H9 (cell line): Measurements from ENCODE around the gene RIT2. TPM values are rescaled to one million over a fixed set of nuclear protein-coding genes. Genes with fewer than 3 reads are reported as not detected.

ENCODE experiments used
- DNase-seq: peaks from one replicate; pipeline ENCODE4 v3.0.0-alpha.2; 2017
- H2AFZ ChIP-seq: one replicate; pipeline ENCODE4 v1.6.1; 2013; ENCODE audit warnings: mild to moderate bottlenecking, low read length, control low read depth, moderate library complexity
- H2AK5ac ChIP-seq: 2 replicates; pipeline ENCODE4 v1.6.1; 2013; ENCODE audit warnings: low read length, control low read depth, mixed read lengths; ENCODE audit not compliant: insufficient read length
- H2BK120ac ChIP-seq: one replicate; pipeline ENCODE4 v1.6.1; 2013; ENCODE audit warnings: low read depth, mild to moderate bottlenecking, low read length, control low read depth, inconsistent platforms; ENCODE audit not compliant: poor library complexity, severe bottlenecking
- H2BK12ac ChIP-seq: 2 replicates; pipeline ENCODE4 v1.6.1; 2013; ENCODE audit warnings: low read length, control low read depth, mixed read lengths, low read depth; ENCODE audit not compliant: insufficient read length
- H2BK15ac ChIP-seq: 2 replicates; pipeline ENCODE4 v1.6.1; 2013; ENCODE audit warnings: low read depth, low read length, control low read depth
- H2BK20ac ChIP-seq: one replicate; pipeline ENCODE4 v1.6.1; 2013; ENCODE audit warnings: low read depth, mild to moderate bottlenecking, low read length, control low read depth, inconsistent platforms; ENCODE audit not compliant: poor library complexity, severe bottlenecking
- H2BK5ac ChIP-seq: 2 replicates; pipeline ENCODE4 v1.6.1; 2013; ENCODE audit warnings: low read length, control low read depth, mixed read lengths; ENCODE audit not compliant: insufficient read length
- H3K14ac ChIP-seq: 2 replicates; pipeline ENCODE4 v1.6.1; 2013; ENCODE audit warnings: low read length, control low read depth; ENCODE audit not compliant: insufficient read depth
- H3K18ac ChIP-seq: 2 replicates; pipeline ENCODE4 v1.6.1; 2013; ENCODE audit warnings: low read depth, mild to moderate bottlenecking, mixed read lengths, low read length, control low read depth; ENCODE audit not compliant: insufficient read length
- H3K23ac ChIP-seq: 2 replicates; pipeline ENCODE4 v1.6.1; 2013; ENCODE audit warnings: low read length, control low read depth, mixed read lengths, low read depth; ENCODE audit not compliant: insufficient read length
- H3K23me2 ChIP-seq: 2 replicates; pipeline ENCODE4 v1.6.1; 2013; ENCODE audit warnings: low read depth, mild to moderate bottlenecking, mixed read lengths, low read length, control low read depth; ENCODE audit not compliant: insufficient read length, poor library complexity, severe bottlenecking
- H3K27ac ChIP-seq: 2 replicates; pipeline ENCODE4 v1.5.1; 2013; ENCODE audit warnings: low read length, control low read depth, mixed read lengths, low read depth; ENCODE audit not compliant: insufficient read length
- H3K27me3 ChIP-seq: 2 replicates; pipeline ENCODE4 v1.6.1; 2013; ENCODE audit warnings: low read length, control low read depth, inconsistent platforms; ENCODE audit not compliant: insufficient read depth
- H3K4ac ChIP-seq: 2 replicates; pipeline ENCODE4 v1.6.1; 2013; ENCODE audit warnings: low read depth, mild to moderate bottlenecking, control low read depth, inconsistent platforms, low read length, moderate library complexity
- H3K4me1 ChIP-seq: 2 replicates; pipeline ENCODE4 v1.6.1; 2013; ENCODE audit warnings: low read length, control low read depth, inconsistent platforms; ENCODE audit not compliant: insufficient read depth
- H3K4me2 ChIP-seq: 2 replicates; pipeline ENCODE4 v1.6.1; 2013; ENCODE audit warnings: low read length, control low read depth, mixed read lengths; ENCODE audit not compliant: insufficient read length, insufficient read depth
- H3K56ac ChIP-seq: 2 replicates; pipeline ENCODE4 v1.6.1; 2013; ENCODE audit warnings: low read depth, mild to moderate bottlenecking, mixed read lengths, low read length, control low read depth; ENCODE audit not compliant: insufficient read length
- H3K79me1 ChIP-seq: 2 replicates; pipeline ENCODE4 v1.6.1; 2013; ENCODE audit warnings: low read depth, mild to moderate bottlenecking, moderate library complexity, low read length, control low read depth, inconsistent platforms; ENCODE audit not compliant: insufficient read depth, poor library complexity, severe bottlenecking
- H3K79me2 ChIP-seq: 2 replicates; pipeline ENCODE4 v1.6.1; 2013; ENCODE audit warnings: low read length, control low read depth, inconsistent platforms; ENCODE audit not compliant: insufficient read depth
- H3K9ac ChIP-seq: 2 replicates; pipeline ENCODE4 v1.6.1; 2013; ENCODE audit warnings: low read length, control low read depth, mixed read lengths; ENCODE audit not compliant: insufficient read length; ENCODE audit errors: extremely low read depth
- H3K9me3 ChIP-seq: one replicate; pipeline ENCODE4 v1.6.1; 2013; ENCODE audit warnings: low read depth, low read length, inconsistent platforms; ENCODE audit not compliant: control insufficient read depth
- H3T11ph ChIP-seq: one replicate; pipeline ENCODE4 v1.6.1; 2013; ENCODE audit warnings: mild to moderate bottlenecking, low read length, control low read depth, inconsistent platforms
- H4K20me1 ChIP-seq: one replicate; pipeline ENCODE4 v1.6.1; 2013; ENCODE audit not compliant: control insufficient read depth, insufficient read length, insufficient read depth
- H4K5ac ChIP-seq: 2 replicates; pipeline ENCODE4 v1.6.1; 2013; ENCODE audit warnings: low read depth, mild to moderate bottlenecking, mixed read lengths, low read length, control low read depth; ENCODE audit not compliant: insufficient read length
- H4K8ac ChIP-seq: replicated peaks from 2 replicates; pipeline ENCODE4 v1.6.1; 2013; ENCODE audit warnings: low read length, control low read depth, mixed read lengths, low read depth; ENCODE audit not compliant: insufficient read length
- H4K91ac ChIP-seq: 2 replicates; pipeline ENCODE4 v1.6.1; 2013; ENCODE audit warnings: low read depth, mild to moderate bottlenecking, moderate library complexity, mixed read lengths, low read length, control low read depth; ENCODE audit not compliant: insufficient read length
- H3K27ac Mint-ChIP-seq, 3 experiments: 2 replicates in 2 of 3; 3 replicates in 1 of 3; pipeline ENCODE4 v1.8.0; 2020 to 2021; ENCODE audit warnings: mixed read lengths in 3 of 3, mild to moderate bottlenecking in 1 of 3, moderate library complexity in 1 of 3
- H3K27me3 Mint-ChIP-seq: 2 replicates; pipeline ENCODE4 v1.8.0; 2021; ENCODE audit warnings: low read depth, mild to moderate bottlenecking, moderate library complexity, mixed read lengths
- H3K36me3 Mint-ChIP-seq, 3 experiments: 2 replicates in 2 of 3; 3 replicates in 1 of 3; pipeline ENCODE4 v1.8.0; 2020 to 2021; ENCODE audit warnings: low read depth in 3 of 3, mixed read lengths in 3 of 3; ENCODE audit not compliant: insufficient read depth in 1 of 3
- H3K4me1 Mint-ChIP-seq, 2 experiments: 2 replicates each; pipeline ENCODE4 v1.8.0; 2020; ENCODE audit warnings: mixed read lengths in 2 of 2
- H3K4me3 Mint-ChIP-seq, 2 experiments: 2 replicates in 1 of 2; 3 replicates in 1 of 2; pipeline ENCODE4 v1.8.0; 2020 to 2021; ENCODE audit warnings: mild to moderate bottlenecking in 2 of 2, mixed read lengths in 2 of 2, moderate library complexity in 1 of 2
- H3K9me3 Mint-ChIP-seq, 2 experiments: 2 replicates in 1 of 2; 3 replicates in 1 of 2; pipeline ENCODE4 v1.8.0; 2020; ENCODE audit warnings: mild to moderate bottlenecking in 2 of 2, mixed read lengths in 2 of 2, moderate library complexity in 1 of 2
- WGBS: extraction: QIAGEN DNeasy Blood & Tissue Kit; methylation state at CpG from one replicate; pipeline ENCODE4 v1.1.7; 2013; ENCODE audit warnings: missing lambda C conversion rate, low lambda C conversion rate, mixed read lengths; ENCODE audit not compliant: insufficient read length; ENCODE audit errors: extremely low coverage; 5-methylcytosine and 5-hydroxymethylcytosine counted together
- total RNA-seq: library from RNA; stranded (reverse); gene quantifications from 2 replicates; pipeline ENCODE4 v1.2.1, GENCODE V29; 2021
- TF ChIP-seq, protein P1 (sequence below): fragments of 200-600 bp; sonication (generic); conservative IDR thresholded peaks from 3 replicates; pipeline ENCODE4 v1.8.0; 2021; ENCODE audit warnings: antibody characterized with exemption, mild to moderate bottlenecking

RIT2 gene
- total RNA-seq, 1 experiment from 2014 or later, result 1.2 TPM

DNA sequence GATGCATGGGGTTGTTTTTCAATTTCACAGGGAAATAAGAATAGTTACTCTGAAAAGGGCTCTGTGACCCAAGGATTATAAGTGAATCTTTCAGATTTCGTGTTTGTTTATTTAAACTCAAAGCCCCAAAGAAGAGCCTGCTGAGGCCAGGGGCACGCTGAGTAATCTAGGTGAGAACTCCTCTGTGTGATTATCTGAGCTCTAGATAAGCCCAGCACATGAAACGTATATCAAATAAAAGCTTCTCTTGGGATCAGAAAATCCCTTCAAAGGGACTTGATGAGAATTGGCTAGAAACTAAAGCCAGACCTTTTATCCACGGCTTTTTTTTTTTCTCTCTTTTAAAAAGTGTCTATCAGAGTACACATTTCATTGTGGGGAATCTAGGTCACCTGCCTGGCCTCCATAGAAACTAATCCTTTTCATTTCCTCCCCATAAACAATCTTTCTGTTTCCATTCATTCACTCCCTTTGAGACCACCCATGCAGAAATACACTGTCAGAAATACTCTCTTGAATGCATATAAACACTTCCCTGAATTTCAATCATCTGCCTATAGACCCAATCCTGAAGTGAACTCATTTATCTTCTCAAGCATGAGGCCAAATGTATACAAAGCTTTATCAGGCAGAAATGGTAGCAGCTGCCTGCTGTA is 137.4 kb downstream of the RIT2 start:
- H3K4me1 ChIP-seq, result no peaks in the 10 kb centered on the region
- no peak overlapping the region for H3K27ac ChIP-seq
- H3K23me2 ChIP-seq, result no peaks in the 10 kb centered on the region
- TF ChIP-seq, protein P1, sequence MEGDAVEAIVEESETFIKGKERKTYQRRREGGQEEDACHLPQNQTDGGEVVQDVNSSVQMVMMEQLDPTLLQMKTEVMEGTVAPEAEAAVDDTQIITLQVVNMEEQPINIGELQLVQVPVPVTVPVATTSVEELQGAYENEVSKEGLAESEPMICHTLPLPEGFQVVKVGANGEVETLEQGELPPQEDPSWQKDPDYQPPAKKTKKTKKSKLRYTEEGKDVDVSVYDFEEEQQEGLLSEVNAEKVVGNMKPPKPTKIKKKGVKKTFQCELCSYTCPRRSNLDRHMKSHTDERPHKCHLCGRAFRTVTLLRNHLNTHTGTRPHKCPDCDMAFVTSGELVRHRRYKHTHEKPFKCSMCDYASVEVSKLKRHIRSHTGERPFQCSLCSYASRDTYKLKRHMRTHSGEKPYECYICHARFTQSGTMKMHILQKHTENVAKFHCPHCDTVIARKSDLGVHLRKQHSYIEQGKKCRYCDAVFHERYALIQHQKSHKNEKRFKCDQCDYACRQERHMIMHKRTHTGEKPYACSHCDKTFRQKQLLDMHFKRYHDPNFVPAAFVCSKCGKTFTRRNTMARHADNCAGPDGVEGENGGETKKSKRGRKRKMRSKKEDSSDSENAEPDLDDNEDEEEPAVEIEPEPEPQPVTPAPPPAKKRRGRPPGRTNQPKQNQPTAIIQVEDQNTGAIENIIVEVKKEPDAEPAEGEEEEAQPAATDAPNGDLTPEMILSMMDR, result no peak
- H2BK5ac ChIP-seq, result no peak overlapping the region
- no peaks in the 10 kb centered on the region for H3K79me1 ChIP-seq
- H3K14ac ChIP-seq, result no peak overlapping the region
- H2BK15ac ChIP-seq, result no peak overlapping the region
- no peak for DNase-seq
- H3K18ac ChIP-seq, result no peak overlapping the region
- no peak overlapping the region for H3K56ac ChIP-seq
- no peak overlapping the region for H4K5ac ChIP-seq
- H3K79me2 ChIP-seq, result no peaks in the 10 kb centered on the region
- H2BK120ac ChIP-seq, result no peak overlapping the region
- no peak overlapping the region for H4K91ac ChIP-seq
- no peak overlapping the region for H3K9ac ChIP-seq
- H3K23ac ChIP-seq, result no peak overlapping the region
- Mint-ChIP-seq H3K4me1 (peaks cover 8 to 16% of the 10 kb centered on the region in 2 experiments), H3K4me3 (no peak overlapping the region), H3K36me3 (peaks cover 0 to 2% (median 0%) of the 10 kb centered on the region in 3 experiments; a peak in 1 of 7 replicates), H3K9me3 (no peaks in the 10 kb centered on the region), H3K27ac (no peak overlapping the region), H3K27me3 (no peaks in the 10 kb centered on the region)
- WGBS, result no CpG with 5 or more reads among the region's 4 CpGs
- no peak overlapping the region for H2AK5ac ChIP-seq
- H2BK12ac ChIP-seq, result no peak overlapping the region
- H4K20me1 ChIP-seq, result no peaks in the 10 kb centered on the region
- no peak overlapping the region for H3K4ac ChIP-seq
- no peak overlapping the region for H2BK20ac ChIP-seq
- H3K9me3 ChIP-seq, result no peaks in the 10 kb centered on the region
- H3K4me2 ChIP-seq, result no peak overlapping the region
- H3K27me3 ChIP-seq, result no peaks in the 10 kb centered on the region
- H2AFZ ChIP-seq, result no peak overlapping the region
- no peak overlapping the region for H4K8ac ChIP-seq
- H3T11ph ChIP-seq, result no peak overlapping the region
